Measurements from ENCODE around the gene SHH. TPM values are rescaled to one million over a fixed set of nuclear protein-coding genes. Genes with fewer than 3 reads are reported as not detected.

The SHH gene
- total and polyA plus RNA-seq, 2 experiments from 2014 or later = not detected

DNA sequence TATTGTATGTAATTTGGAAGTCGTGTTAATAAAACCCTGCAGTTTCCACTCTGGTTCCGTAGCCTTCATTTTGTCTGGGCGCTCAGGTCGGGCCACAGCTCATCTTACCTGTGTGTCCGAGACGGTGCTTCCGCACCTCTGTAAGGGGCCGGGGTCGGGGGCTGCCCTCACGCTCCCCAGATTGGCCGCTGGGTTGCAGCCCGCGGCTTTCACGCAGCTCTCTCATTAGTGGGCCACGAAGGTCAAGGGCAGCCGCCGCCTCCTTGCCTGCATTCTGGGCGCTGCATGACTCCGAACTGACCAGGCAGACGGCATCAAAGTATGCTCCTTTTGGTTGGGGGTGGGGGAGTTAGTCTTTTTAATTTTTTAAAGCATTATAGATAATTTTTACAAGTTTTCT is 30.8 kb downstream of the SHH start:
- TF ChIP-seq ZNF114 (CRISPR knock-in tag; IDR thresholded peaks at IDR 0.05) (no peak), ZNF331 (CRISPR knock-in tag; IDR thresholded peaks at IDR 0.05; ENCODE audit: low read depth) (no peak), EZH2phosphoT487 (IDR thresholded peaks at IDR 0.05; ENCODE audit: unreplicated experiment) (no peak), EZH2 (IDR thresholded peaks at IDR 0.05; ENCODE audit: low read depth, unreplicated experiment) (no peak), POLR2AphosphoS5 (IDR thresholded peaks at IDR 0.05; ENCODE audit: low read depth) (no peak), NANOG (IDR thresholded peaks at IDR 0.05; ENCODE audit: borderline replicate concordance) (no peak), STAT1 (IDR thresholded peaks at IDR 0.05; ENCODE audit: unreplicated experiment) (no peak), CREB1 (CRISPR knock-in tag; IDR thresholded peaks at IDR 0.05; ENCODE audit: low read depth) (no peak), JUNB (IDR thresholded peaks at IDR 0.05; ENCODE audit: unreplicated experiment) (no peak)
- TF ChIP-seq, protein P1, sequence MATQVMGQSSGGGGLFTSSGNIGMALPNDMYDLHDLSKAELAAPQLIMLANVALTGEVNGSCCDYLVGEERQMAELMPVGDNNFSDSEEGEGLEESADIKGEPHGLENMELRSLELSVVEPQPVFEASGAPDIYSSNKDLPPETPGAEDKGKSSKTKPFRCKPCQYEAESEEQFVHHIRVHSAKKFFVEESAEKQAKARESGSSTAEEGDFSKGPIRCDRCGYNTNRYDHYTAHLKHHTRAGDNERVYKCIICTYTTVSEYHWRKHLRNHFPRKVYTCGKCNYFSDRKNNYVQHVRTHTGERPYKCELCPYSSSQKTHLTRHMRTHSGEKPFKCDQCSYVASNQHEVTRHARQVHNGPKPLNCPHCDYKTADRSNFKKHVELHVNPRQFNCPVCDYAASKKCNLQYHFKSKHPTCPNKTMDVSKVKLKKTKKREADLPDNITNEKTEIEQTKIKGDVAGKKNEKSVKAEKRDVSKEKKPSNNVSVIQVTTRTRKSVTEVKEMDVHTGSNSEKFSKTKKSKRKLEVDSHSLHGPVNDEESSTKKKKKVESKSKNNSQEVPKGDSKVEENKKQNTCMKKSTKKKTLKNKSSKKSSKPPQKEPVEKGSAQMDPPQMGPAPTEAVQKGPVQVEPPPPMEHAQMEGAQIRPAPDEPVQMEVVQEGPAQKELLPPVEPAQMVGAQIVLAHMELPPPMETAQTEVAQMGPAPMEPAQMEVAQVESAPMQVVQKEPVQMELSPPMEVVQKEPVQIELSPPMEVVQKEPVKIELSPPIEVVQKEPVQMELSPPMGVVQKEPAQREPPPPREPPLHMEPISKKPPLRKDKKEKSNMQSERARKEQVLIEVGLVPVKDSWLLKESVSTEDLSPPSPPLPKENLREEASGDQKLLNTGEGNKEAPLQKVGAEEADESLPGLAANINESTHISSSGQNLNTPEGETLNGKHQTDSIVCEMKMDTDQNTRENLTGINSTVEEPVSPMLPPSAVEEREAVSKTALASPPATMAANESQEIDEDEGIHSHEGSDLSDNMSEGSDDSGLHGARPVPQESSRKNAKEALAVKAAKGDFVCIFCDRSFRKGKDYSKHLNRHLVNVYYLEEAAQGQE (IDR thresholded peaks at IDR 0.05; ENCODE audit: unreplicated experiment) = no peak
- TF ChIP-seq, protein P2, sequence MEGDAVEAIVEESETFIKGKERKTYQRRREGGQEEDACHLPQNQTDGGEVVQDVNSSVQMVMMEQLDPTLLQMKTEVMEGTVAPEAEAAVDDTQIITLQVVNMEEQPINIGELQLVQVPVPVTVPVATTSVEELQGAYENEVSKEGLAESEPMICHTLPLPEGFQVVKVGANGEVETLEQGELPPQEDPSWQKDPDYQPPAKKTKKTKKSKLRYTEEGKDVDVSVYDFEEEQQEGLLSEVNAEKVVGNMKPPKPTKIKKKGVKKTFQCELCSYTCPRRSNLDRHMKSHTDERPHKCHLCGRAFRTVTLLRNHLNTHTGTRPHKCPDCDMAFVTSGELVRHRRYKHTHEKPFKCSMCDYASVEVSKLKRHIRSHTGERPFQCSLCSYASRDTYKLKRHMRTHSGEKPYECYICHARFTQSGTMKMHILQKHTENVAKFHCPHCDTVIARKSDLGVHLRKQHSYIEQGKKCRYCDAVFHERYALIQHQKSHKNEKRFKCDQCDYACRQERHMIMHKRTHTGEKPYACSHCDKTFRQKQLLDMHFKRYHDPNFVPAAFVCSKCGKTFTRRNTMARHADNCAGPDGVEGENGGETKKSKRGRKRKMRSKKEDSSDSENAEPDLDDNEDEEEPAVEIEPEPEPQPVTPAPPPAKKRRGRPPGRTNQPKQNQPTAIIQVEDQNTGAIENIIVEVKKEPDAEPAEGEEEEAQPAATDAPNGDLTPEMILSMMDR (conservative IDR thresholded peaks at IDR 0.05; ENCODE audit: low read depth in 2 of 2) = no peak
- TF ChIP-seq, protein P3, sequence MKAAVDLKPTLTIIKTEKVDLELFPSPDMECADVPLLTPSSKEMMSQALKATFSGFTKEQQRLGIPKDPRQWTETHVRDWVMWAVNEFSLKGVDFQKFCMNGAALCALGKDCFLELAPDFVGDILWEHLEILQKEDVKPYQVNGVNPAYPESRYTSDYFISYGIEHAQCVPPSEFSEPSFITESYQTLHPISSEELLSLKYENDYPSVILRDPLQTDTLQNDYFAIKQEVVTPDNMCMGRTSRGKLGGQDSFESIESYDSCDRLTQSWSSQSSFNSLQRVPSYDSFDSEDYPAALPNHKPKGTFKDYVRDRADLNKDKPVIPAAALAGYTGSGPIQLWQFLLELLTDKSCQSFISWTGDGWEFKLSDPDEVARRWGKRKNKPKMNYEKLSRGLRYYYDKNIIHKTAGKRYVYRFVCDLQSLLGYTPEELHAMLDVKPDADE (IDR thresholded peaks at IDR 0.05) = no peak
- TF ChIP-seq, protein P4, sequence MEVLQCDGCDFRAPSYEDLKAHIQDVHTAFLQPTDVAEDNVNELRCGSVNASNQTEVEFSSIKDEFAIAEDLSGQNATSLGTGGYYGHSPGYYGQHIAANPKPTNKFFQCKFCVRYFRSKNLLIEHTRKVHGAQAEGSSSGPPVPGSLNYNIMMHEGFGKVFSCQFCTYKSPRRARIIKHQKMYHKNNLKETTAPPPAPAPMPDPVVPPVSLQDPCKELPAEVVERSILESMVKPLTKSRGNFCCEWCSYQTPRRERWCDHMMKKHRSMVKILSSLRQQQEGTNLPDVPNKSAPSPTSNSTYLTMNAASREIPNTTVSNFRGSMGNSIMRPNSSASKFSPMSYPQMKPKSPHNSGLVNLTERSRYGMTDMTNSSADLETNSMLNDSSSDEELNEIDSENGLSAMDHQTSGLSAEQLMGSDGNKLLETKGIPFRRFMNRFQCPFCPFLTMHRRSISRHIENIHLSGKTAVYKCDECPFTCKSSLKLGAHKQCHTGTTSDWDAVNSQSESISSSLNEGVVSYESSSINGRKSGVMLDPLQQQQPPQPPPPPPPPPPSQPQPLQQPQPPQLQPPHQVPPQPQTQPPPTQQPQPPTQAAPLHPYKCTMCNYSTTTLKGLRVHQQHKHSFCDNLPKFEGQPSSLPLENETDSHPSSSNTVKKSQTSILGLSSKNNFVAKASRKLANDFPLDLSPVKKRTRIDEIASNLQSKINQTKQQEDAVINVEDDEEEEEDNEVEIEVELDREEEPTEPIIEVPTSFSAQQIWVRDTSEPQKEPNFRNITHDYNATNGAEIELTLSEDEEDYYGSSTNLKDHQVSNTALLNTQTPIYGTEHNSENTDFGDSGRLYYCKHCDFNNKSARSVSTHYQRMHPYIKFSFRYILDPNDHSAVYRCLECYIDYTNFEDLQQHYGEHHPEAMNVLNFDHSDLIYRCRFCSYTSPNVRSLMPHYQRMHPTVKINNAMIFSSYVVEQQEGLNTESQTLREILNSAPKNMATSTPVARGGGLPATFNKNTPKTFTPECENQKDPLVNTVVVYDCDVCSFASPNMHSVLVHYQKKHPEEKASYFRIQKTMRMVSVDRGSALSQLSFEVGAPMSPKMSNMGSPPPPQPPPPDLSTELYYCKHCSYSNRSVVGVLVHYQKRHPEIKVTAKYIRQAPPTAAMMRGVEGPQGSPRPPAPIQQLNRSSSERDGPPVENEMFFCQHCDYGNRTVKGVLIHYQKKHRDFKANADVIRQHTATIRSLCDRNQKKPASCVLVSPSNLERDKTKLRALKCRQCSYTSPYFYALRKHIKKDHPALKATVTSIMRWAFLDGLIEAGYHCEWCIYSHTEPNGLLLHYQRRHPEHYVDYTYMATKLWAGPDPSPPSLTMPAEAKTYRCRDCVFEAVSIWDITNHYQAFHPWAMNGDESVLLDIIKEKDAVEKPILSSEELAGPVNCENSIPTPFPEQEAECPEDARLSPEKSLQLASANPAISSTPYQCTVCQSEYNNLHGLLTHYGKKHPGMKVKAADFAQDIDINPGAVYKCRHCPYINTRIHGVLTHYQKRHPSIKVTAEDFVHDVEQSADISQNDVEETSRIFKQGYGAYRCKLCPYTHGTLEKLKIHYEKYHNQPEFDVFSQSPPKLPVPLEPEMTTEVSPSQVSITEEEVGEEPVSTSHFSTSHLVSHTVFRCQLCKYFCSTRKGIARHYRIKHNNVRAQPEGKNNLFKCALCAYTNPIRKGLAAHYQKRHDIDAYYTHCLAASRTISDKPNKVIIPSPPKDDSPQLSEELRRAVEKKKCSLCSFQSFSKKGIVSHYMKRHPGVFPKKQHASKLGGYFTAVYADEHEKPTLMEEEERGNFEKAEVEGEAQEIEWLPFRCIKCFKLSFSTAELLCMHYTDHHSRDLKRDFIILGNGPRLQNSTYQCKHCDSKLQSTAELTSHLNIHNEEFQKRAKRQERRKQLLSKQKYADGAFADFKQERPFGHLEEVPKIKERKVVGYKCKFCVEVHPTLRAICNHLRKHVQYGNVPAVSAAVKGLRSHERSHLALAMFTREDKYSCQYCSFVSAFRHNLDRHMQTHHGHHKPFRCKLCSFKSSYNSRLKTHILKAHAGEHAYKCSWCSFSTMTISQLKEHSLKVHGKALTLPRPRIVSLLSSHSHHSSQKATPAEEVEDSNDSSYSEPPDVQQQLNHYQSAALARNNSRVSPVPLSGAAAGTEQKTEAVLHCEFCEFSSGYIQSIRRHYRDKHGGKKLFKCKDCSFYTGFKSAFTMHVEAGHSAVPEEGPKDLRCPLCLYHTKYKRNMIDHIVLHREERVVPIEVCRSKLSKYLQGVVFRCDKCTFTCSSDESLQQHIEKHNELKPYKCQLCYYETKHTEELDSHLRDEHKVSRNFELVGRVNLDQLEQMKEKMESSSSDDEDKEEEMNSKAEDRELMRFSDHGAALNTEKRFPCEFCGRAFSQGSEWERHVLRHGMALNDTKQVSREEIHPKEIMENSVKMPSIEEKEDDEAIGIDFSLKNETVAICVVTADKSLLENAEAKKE (CRISPR knock-in tag; IDR thresholded peaks at IDR 0.05) = no peak

More for the DNA sequence above, 30.8 kb downstream of the SHH start:
- Mint-ChIP-seq H3K27ac (peak overlapping the region; percentile 42; the same call in 1 of the 2 replicates), H3K36me3 (ENCODE audit: low read depth) (peaks cover 14% of the 10 kb centered on the region; the same call in 2 of the 3 replicates), H3K27me3 (ENCODE audit: insufficient read depth, low read depth, poor library complexity) (peaks cover 25% of the 10 kb centered on the region), H3K9me3 (no peaks in the 10 kb centered on the region), H3K4me3 (no peak overlapping the region), H3K4me1 (peaks cover 29% of the 10 kb centered on the region)
- Histone ChIP-seq H3K4me2 (no peak overlapping the region), H3K4me1 (ENCODE audit: insufficient read depth) (peaks cover 7% of the 10 kb centered on the region; the same call in 1 of the 2 replicates), H4K20me1 (replicated peaks; ENCODE audit: insufficient read depth) (0 out of 2 replicates have a peak, but pooled peaks cover 4% of the 10 kb centered on the region), H3K9me2 (ENCODE audit: insufficient read depth) (no peaks in the 10 kb centered on the region), H2AFZ (no peak overlapping the region), H3K27ac (ENCODE audit: low read depth) (no peak overlapping the region), H3K27me3 (ENCODE audit: insufficient read depth) (peaks cover 8% of the 10 kb centered on the region), H3K79me2 (replicated peaks; ENCODE audit: insufficient read depth) (no peaks in the 10 kb centered on the region), H3F3A (replicated peaks; ENCODE audit: low read depth) (no peaks in the 10 kb centered on the region), H3K4me3 (no peak overlapping the region), H3K36me3 (ENCODE audit: insufficient read depth) (no peaks in the 10 kb centered on the region)
- ATAC-seq = peak; percentile 22
- DNase-seq (ENCODE audit: low spot score) = no peak

Measured in GM23338 (cell line).